DMS53 treated with DMSO at 0.1 percent for 48 hours (cell line): ENCODE results near the gene PTPRM.
A peak's percentile ranks its signal among the peaks of the same experiment; 100 is the strongest.

ENCODE experiments used
- DNase-seq: peaks from one replicate; lab custom pipeline; 2025; ENCODE audit not compliant: unreplicated experiment; lab: John Stamatoyannopoulos, UW

Gene PTPRM

GRCh38 chr18:7567474-7568425 lies 634 bp downstream of the PTPRM start:
- DNase-seq: peak; percentile 56

GRCh38 chr18:7568426-7568825 lies 1.3 kb downstream of the PTPRM start:
- no peak for DNase-seq

DNA sequence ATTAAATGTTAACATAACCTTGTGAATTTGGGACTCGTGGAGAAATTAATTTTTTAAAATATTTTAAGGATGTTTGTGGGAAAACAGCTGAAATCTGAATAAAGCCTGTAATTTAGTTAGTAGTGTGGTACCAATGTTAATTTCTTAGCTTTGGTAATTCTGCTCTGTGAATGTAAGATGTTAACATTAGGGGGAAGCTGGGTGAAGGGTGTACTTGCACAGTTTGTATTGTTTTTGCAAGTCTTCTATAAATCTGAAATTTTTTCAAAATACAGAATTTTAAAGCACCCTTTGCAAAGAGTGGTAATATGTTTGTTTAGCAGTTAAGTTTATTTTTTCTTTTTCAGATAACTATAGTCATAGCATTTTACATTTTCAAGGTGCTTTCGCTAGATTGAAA lies 4.5 kb downstream of the PTPRM start:
- no peak for DNase-seq

GRCh38 chr18:7572822-7573221 lies 5.7 kb downstream of the PTPRM start:
- DNase-seq: no peak

GRCh38 chr18:7575465-7576028 lies 8.4 kb downstream of the PTPRM start:
- DNase-seq: no peak

DNA sequence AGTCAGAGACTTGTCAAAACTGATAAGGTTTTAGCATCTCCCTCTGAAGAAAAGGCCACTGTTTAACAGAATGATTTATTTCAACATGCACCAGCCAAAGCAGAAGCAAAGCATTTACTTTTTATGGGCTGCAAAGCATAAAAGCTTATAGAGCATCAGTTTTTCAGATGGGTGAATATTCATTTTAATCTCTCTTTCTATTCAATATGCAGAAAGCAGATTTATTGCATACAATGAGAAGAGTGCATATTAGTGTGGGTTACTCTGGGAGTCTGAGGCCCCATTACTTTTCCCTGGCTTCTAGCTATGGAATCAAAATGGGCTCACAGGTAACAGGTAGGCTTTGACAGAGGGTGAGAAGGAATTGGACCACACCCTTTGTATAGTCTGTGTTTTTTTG lies 9.0 kb downstream of the PTPRM start:
- DNase-seq: no peak

GRCh38 chr18:7576685-7577084 lies 9.6 kb downstream of the PTPRM start:
- no peak for DNase-seq

- DNase-seq: no peak
Measured at GRCh38 chr18:7577706-7578105, 10.6 kb downstream of the PTPRM start.

GRCh38 chr18:7579176-7579917 lies 12.2 kb downstream of the PTPRM start:
- DNase-seq: no peak

GRCh38 chr18:7579918-7580542 lies 12.9 kb downstream of the PTPRM start:
- no peak for DNase-seq

DNA sequence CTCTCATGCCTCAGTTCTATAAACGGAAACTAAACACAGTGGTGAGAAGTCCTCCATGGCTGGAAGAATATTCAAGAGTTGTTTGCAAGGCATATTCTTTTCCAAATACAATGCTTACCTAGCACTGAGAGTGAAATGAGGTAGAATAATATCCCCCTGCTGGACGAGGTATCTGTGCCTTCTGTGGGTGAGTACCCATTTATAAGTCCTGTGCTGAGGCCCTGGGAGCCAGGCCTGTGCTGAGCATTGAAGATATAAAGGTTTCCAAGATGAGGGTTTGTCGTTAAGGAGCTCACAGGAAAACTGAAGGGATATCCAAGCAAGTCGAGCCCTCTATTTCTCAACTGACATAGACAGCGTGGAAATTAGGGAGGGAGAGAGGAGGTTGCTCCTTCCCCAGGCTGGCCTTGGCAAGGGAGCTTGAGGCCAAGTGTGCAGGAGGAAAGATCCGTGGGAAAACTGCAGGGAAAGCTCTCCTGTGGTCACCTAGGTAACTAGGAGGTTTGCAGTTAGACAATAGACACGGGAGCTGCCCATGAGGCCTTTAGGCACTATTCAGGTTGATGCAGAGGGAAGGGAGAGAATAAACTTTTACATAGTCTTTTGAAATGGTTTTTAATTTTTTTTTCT lies 17.6 kb downstream of the PTPRM start:
- DNase-seq: no peak

DNA sequence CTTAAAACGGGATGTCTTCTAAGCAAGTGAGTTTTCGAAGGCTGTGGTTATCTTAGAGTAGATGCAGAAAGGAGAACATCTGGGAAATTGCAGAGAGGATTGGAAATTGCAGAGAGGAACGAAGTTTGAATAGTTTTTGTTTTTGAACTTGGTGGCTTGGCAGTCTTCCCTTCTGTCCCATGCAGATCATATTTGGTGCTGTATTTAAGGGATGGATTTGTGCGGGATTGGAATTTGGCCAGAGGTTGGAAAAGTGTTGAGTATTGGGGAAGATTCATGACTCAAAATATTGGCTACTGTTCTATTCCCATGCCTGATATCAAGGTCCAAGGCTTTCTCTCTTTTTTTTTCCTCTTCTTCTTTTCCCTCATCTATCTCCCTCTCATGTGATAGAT lies 18.2 kb downstream of the PTPRM start:
- DNase-seq: no peak

DNA sequence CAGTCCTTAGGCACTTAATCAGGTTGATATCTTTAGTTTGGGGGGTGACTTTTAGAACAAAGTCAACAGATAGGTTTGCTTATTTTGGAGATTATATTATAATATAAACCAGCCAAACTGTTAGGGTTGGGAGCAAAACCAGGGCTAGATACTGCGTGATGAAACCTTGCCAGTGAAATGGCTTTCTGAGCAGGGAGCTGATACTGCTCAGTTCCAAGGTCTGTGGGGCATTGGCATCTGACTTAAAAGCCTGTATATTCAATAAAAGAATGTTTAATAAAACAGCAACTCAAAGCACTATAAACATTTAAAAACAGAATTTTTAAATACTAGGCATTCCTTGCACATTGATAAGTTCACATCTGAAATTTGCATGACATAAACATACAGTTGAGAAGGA lies 19.3 kb downstream of the PTPRM start:
- no peak for DNase-seq

DNA sequence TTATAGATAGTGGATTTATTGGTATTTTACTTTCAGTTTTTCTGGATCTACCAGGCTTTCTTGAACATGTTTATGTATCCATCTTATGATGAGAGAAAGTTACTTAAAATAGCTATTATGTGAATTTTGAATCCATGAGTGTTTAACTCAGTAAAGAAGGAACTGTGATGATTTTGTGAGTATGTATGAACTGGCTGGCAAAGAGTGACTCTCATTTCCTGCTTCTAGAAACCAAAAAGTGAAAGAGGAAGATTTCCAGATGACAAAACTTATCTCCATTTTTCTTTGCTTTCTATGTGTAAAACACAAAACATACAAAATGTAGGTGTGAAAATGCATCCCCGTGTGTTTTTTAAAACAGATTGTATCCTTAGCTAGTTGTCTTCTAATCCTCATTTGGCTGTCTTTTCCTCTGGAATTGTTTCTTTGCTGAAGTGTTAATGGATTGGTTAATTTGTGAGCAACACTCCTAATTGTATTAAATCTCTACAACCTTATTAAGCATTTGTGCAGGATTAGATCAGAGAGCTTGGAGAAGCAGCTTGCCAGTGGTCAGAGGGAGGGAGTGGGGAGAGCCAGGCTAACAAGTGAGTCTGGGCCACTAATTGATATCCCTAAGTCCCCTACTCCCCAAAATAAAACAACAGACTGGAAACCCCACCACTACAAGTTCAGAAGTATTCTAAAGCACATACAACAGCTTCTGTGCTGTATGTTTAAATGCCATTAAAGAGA lies 23.9 kb downstream of the PTPRM start:
- no peak for DNase-seq

GRCh38 chr18:7592305-7593071 lies 25.4 kb downstream of the PTPRM start:
- no peak for DNase-seq

DNA sequence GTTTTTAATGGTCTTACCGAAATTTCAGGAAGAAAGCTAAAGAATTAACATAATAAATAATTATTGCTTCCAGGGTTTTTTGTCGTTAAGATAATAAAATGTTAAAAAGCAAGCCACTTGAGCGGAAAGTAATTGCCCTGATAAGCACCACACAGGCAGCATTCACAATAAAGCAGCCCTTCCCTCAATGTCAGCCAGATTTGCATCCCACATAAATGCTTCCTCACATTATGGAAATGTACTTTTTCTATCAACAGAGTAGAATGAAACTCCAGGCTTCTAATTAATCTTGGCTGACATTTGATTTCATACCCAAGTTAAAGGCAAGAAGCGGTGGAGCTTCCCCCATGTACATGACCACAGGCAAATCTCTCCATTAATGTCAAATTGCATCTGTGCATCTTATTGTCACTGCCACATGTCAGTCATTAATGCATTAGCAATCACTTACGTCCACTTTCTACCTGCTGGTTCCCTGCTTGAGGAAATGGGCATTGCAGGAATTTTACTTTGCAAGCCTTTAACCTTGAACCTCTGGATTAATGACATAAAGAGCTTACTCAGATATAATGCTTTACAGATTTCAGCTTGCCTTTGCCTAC lies 26.2 kb downstream of the PTPRM start:
- DNase-seq: no peak

DNA sequence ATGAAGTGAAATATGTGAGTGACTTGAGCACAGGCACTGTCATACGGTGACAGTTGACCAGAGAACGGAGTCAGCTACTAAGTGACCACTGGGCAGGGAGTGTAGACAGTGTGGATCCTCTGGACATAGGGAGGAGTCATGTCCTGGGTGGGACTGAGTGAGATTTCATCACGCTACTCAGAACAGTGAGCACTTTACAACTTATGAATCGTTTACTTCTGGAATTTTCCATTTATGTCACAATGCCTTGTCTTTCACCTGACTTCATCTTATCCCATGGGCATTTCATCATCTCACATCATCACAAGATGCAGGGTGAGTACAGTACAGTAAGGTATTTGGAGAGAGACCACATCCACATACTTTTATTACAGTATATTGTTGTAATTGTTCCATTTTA lies 29.0 kb downstream of the PTPRM start:
- DNase-seq: no peak

GRCh38 chr18:7597500-7597899 lies 30.4 kb downstream of the PTPRM start:
- DNase-seq: no peak
